Progenitor cell of endocrine pancreas (in vitro differentiated cells): ENCODE measurements around the gene ATP6V0C. TPM values are rescaled to one million over a fixed set of nuclear protein-coding genes. Genes with fewer than 3 reads are reported as not detected.
"Not testable (repeated sequence)": the region's sequence is repeated elsewhere in the genome, so short reads cannot be mapped to it uniquely, and the experiment has no call there.

Experiments used
- DNase-seq: peaks from one replicate; pipeline ENCODE4 v3.0.0; 2021; ENCODE audit warnings: low spot score; ENCODE audit not compliant: unreplicated experiment
- H3K27ac Mint-ChIP-seq: 2 replicates; pipeline ENCODE4 v1.8.0; 2021; ENCODE audit warnings: mild to moderate bottlenecking, moderate library complexity, mixed read lengths
- H3K27me3 Mint-ChIP-seq: 2 replicates; pipeline ENCODE4 v1.8.0; 2021; ENCODE audit warnings: mixed read lengths
- H3K36me3 Mint-ChIP-seq: 2 replicates; pipeline ENCODE4 v1.8.0; 2022; ENCODE audit warnings: mixed read lengths; ENCODE audit not compliant: insufficient read depth
- H3K4me1 Mint-ChIP-seq: 2 replicates; pipeline ENCODE4 v1.8.0; 2021; ENCODE audit warnings: low read depth, mixed read lengths
- H3K4me3 Mint-ChIP-seq: 2 replicates; pipeline ENCODE4 v1.8.0; 2021; ENCODE audit warnings: low read depth, mild to moderate bottlenecking, moderate library complexity, mixed read lengths
- H3K9me3 Mint-ChIP-seq: 2 replicates; pipeline ENCODE4 v1.8.0; 2021; ENCODE audit warnings: low read depth, mixed read lengths
- CTCF ChIP-seq: fragments of 200-600 bp; sonication (generic); IDR thresholded peaks from one replicate; pipeline ENCODE4 v1.5.0; 2021; ENCODE audit warnings: antibody characterized with exemption, mild to moderate bottlenecking; ENCODE audit not compliant: unreplicated experiment
- total RNA-seq: library from RNA; stranded (reverse); gene quantifications from 2 replicates; pipeline ENCODE4 v1.2.1, GENCODE V29; 2021

Gene ATP6V0C
- total RNA-seq, 1 donor from 2014 or later = 169 TPM

- Mint-ChIP-seq H3K27me3 (no peaks in the 10 kb centered on the region), H3K4me1 (peaks cover 2% of the 10 kb centered on the region), H3K27ac (no peak overlapping the region), H3K9me3 (no peaks in the 10 kb centered on the region), H3K4me3 (peak overlapping the region; percentile 85), H3K36me3 (peaks cover 2% of the 10 kb centered on the region)
- DNase-seq = no peak
- no peak for TF ChIP-seq CTCF
Observed at GRCh38 chr16:2530629-2531318, 17.0 kb downstream of the ATP6V0C start.

- H3K4me1 Mint-ChIP-seq = peaks cover 2% of the 10 kb centered on the region
- H3K9me3 Mint-ChIP-seq = no peaks in the 10 kb centered on the region
- no peak for TF ChIP-seq CTCF
- peak within 1 kb of the TSS; percentile 85 for H3K4me3 Mint-ChIP-seq
- no peaks in the 10 kb centered on the region for H3K27me3 Mint-ChIP-seq
- DNase-seq = no peak
- peak within 1 kb of the TSS; percentile 98 for H3K27ac Mint-ChIP-seq
- peaks cover 2% of the 10 kb centered on the region for H3K36me3 Mint-ChIP-seq
Observed at GRCh38 chr16:2531371-2531695, 17.6 kb downstream of the ATP6V0C start, which contains the start of gene CEMP1. Gene CEMP1, minus strand, starts transcription at chr16:2531408. Its CDS starts 335 bp downstream, at chr16:2531073.

GRCh38 chr16:2531696-2532493 is 18.1 kb downstream of the ATP6V0C start:
- Mint-ChIP-seq H3K27ac (peak overlapping the region; percentile 98), H3K27me3 (no peaks in the 10 kb centered on the region), H3K9me3 (no peaks in the 10 kb centered on the region), H3K4me1 (peaks cover 2% of the 10 kb centered on the region), H3K36me3 (peaks cover 2% of the 10 kb centered on the region), H3K4me3 (peak overlapping the region; percentile 85)
- TF ChIP-seq CTCF = no peak
- DNase-seq = peak; percentile 89

- no peak for DNase-seq
- TF ChIP-seq CTCF = no peak
Observed at GRCh38 chr16:2532494-2533141, 18.9 kb downstream of the ATP6V0C start.

GRCh38 chr16:2533142-2533755 is 19.5 kb downstream of the ATP6V0C start:
- H3K9me3 Mint-ChIP-seq, H3K4me1 Mint-ChIP-seq, DNase-seq, H3K36me3 Mint-ChIP-seq, H3K27me3 Mint-ChIP-seq: not testable (repeated sequence)
- peak overlapping the region; percentile 98 for H3K27ac Mint-ChIP-seq
- peak overlapping the region; percentile 85 for H3K4me3 Mint-ChIP-seq

More at GRCh38 chr16:2532494-2533141, 18.9 kb downstream of the ATP6V0C start:
- Mint-ChIP-seq H3K36me3 (peaks cover 2% of the 10 kb centered on the region), H3K4me3 (peak overlapping the region; percentile 85), H3K9me3 (no peaks in the 10 kb centered on the region), H3K27ac (peak overlapping the region; percentile 98), H3K27me3 (no peaks in the 10 kb centered on the region), H3K4me1 (peaks cover 2% of the 10 kb centered on the region)
